HEK293T (cell line): ENCODE data around the gene ITPK1.

Experiments used
- FOXA1 ChIP-seq: fragments of 450-650 bp; IDR thresholded peaks from 2 replicates; pipeline ENCODE4 v1.6.1; 2016; ENCODE audit warnings: mild to moderate bottlenecking
- FOXK2 ChIP-seq: fragments of 450-650 bp; IDR thresholded peaks from 2 replicates; pipeline ENCODE4 v1.6.1; 2016; ENCODE audit warnings: mild to moderate bottlenecking
- HDGF ChIP-seq: fragments of 450-650 bp; IDR thresholded peaks from 2 replicates; pipeline ENCODE4 v1.6.1; 2017; ENCODE audit warnings: antibody characterized with exemption, borderline replicate concordance
- SUZ12 ChIP-seq: fragments of 450-650 bp; IDR thresholded peaks from 2 replicates; pipeline ENCODE4 v1.6.1; 2016; ENCODE audit warnings: mild to moderate bottlenecking
- TARDBP ChIP-seq: fragments of 450-650 bp; IDR thresholded peaks from 2 replicates; pipeline ENCODE4 v1.6.1; 2016

- TF ChIP-seq FOXA1 (no peak), HDGF (no peak), TARDBP (no peak), SUZ12 (no peak), FOXK2 (no peak)
Measured at GRCh38 chr14:92937051-92937937, 178.4 kb downstream of the ITPK1 start.
